Measurements from ENCODE around the gene LACTBL1.

GRCh38 chr1:22969304-22969709, 3.4 kb downstream of the LACTBL1 start:
- TF ChIP-seq CTCF (IDR thresholded peaks at IDR 0.05) (no peak), POLR2A (IDR thresholded peaks at IDR 0.05) (no peak)

Measured in ovary (tissue), 3 donors.